GM21723 (cell line): Measurements from ENCODE around the gene LTC4S.

ENCODE experiments used
- ATAC-seq: cut with Tn5 transposase; IDR thresholded peaks from one replicate; pipeline ENCODE4 v1.9.1; 2021; ENCODE audit warnings: mild to moderate bottlenecking, moderate library complexity; ENCODE audit not compliant: unreplicated experiment

The LTC4S gene

GRCh38 chr5:179840766-179841165 is 47.0 kb downstream of the LTC4S start:
- ATAC-seq: no peak

GRCh38 chr5:179841621-179842020 is 47.8 kb downstream of the LTC4S start:
- no peak for ATAC-seq
